HepG2 (cell line): ENCODE data around the gene TMEM220. TPM values are rescaled to one million over a fixed set of nuclear protein-coding genes. Genes with fewer than 3 reads are reported as not detected.

Experiments
- ATAC-seq: fragments of 200-7000 bp; cut with Tn5 transposase; 3 replicates; pipeline ENCODE4 v1.9.1; 2020; ENCODE audit warnings: mild to moderate bottlenecking, moderate library complexity
- BruUV-seq: library from RNA; stranded (reverse); fragments of 400-500 nt; replicated peaks from 2 replicates; lab custom pipeline; 2021; lab: Mats Ljungman, UMichigan
- CTCF ChIA-PET: fragments of 300-600 bp; formaldehyde crosslinking; extraction: SDS; loops from one replicate; lab custom pipeline; 2021; ENCODE audit warnings: low total read pairs, inconsistent platforms, low intra/inter-chr PET ratio; lab: Yijun Ruan, JAX
- POLR2A ChIA-PET: fragments of 350-600 bp; sonication (Branson Sonifier 250); formaldehyde crosslinking; loops from one replicate; lab custom pipeline; 2020; ENCODE audit warnings: antibody characterized with exemption, inconsistent platforms; lab: Yijun Ruan, JAX
- DNase-seq: peaks from one replicate; pipeline ENCODE4 v3.0.0-alpha.2; 2015; ENCODE audit warnings: low spot score
- FAIRE-seq: peaks from 3 replicates; lab custom pipeline; 2011; peaks lifted over from hg19 to GRCh38; lab: Jason Lieb, UNC
- H2AFZ ChIP-seq: one replicate; pipeline ENCODE4 v1.6.1; 2011; ENCODE audit warnings: low read length, inconsistent platforms
- H3K27ac ChIP-seq: fragments of 300-600 bp; 3 replicates; pipeline ENCODE4 v1.8.0; 2011; ENCODE audit warnings: mixed run types, mild to moderate bottlenecking, mixed read lengths, low read length, inconsistent platforms; ENCODE audit not compliant: insufficient read depth; ENCODE audit errors: extremely low read length
- H3K27me3 ChIP-seq, 2 experiments: fragments of 200-600 bp in 1 of 2; 2 replicates in 1 of 2; 3 replicates in 1 of 2; pipeline versions ENCODE4 v1.6.0 to v1.8.0; 2011; ENCODE audit warnings: low read length in 2 of 2, mild to moderate bottlenecking in 2 of 2, moderate library complexity in 2 of 2, inconsistent platforms in 1 of 2; ENCODE audit not compliant: insufficient read depth in 2 of 2, control insufficient read depth in 1 of 2
- H3K36me3 ChIP-seq, 2 experiments: fragments of 200-600 bp in 1 of 2; replicated peaks in 1 of 2; 2 replicates in 1 of 2; 3 replicates in 1 of 2; pipeline versions ENCODE4 v1.5.1 to v1.8.0; 2011; ENCODE audit warnings: low read length in 2 of 2, inconsistent platforms in 1 of 2; ENCODE audit not compliant: insufficient read depth in 2 of 2, control insufficient read depth in 1 of 2
- H3K4me1 ChIP-seq: 2 replicates; pipeline ENCODE4 v1.5.1; 2012; ENCODE audit warnings: low read length, inconsistent platforms; ENCODE audit not compliant: insufficient read depth
- H3K4me2 ChIP-seq: 2 replicates; pipeline ENCODE4 v1.6.0; 2011; ENCODE audit warnings: low read depth, low read length, inconsistent platforms
- H3K4me3 ChIP-seq, 3 experiments: fragments of 200-600 bp in 1 of 3; sonication (generic), shearing (Covaris generic) in 1 of 3; replicated peaks in 1 of 3; 2 replicates each; pipeline ENCODE4 v1.5.1; 2011 to 2016; ENCODE audit warnings: low read length in 3 of 3, inconsistent platforms in 2 of 3, low read depth in 2 of 3, mild to moderate bottlenecking in 2 of 3, control low read depth in 1 of 3, mixed read lengths in 1 of 3; ENCODE audit not compliant: insufficient read depth in 1 of 3
- H3K79me2 ChIP-seq: one replicate; pipeline ENCODE4 v1.6.1; 2011; ENCODE audit warnings: low read length, inconsistent platforms; ENCODE audit not compliant: insufficient read depth
- H3K9ac ChIP-seq: 2 replicates; pipeline ENCODE4 v1.6.0; 2011; ENCODE audit warnings: mild to moderate bottlenecking, low read depth, low read length, inconsistent platforms; ENCODE audit not compliant: insufficient read depth
- H3K9me3 ChIP-seq: 2 replicates; pipeline ENCODE4 v1.5.1; 2012; ENCODE audit warnings: mild to moderate bottlenecking, low read length
- H4K20me1 ChIP-seq: 2 replicates; pipeline ENCODE4 v1.6.0; 2011; ENCODE audit warnings: inconsistent platforms, mild to moderate bottlenecking, low read length, moderate library complexity; ENCODE audit not compliant: insufficient read depth
- ELK4 ChIP-seq: sonication (generic); formaldehyde crosslinking; IDR thresholded peaks from 2 replicates; pipeline ENCODE4 v1.9.0; 2021; ENCODE audit warnings: missing genetic modification reagents, borderline replicate concordance
- EP300 ChIP-seq, 3 experiments: sonication (generic) in 1 of 3; formaldehyde crosslinking in 1 of 3; IDR thresholded peaks; 2 replicates each; pipeline versions ENCODE4 v1.5.1 to v1.6.1; 2011 to 2020; ENCODE audit warnings: low read depth in 2 of 3, low read length in 2 of 3, borderline replicate concordance in 1 of 3, improper control_type of control experiment in 1 of 3, mild to moderate bottlenecking in 1 of 3, missing genetic modification reagents in 1 of 3, moderate library complexity in 1 of 3
- MIXL1 ChIP-seq: IDR thresholded peaks from 2 replicates; pipeline ENCODE4 v1.6.1; 2016
- SAFB2 ChIP-seq: sonication (generic); formaldehyde crosslinking; IDR thresholded peaks from 2 replicates; pipeline ENCODE4 v1.5.1; 2020; ENCODE audit warnings: missing genetic modification reagents, low read depth, mild to moderate bottlenecking, borderline replicate concordance
- SKI ChIP-seq: fragments of 450-650 bp; IDR thresholded peaks from one replicate; pipeline ENCODE4 v1.6.1; 2018; ENCODE audit warnings: mild to moderate bottlenecking; ENCODE audit not compliant: partially characterized antibody
- TBX3 ChIP-seq: fragments of 450-650 bp; IDR thresholded peaks from 2 replicates; pipeline ENCODE4 v1.6.1; 2017; ENCODE audit warnings: antibody characterized with exemption, mild to moderate bottlenecking, inconsistent platforms, borderline replicate concordance
- THRA ChIP-seq: sonication (generic); formaldehyde crosslinking; IDR thresholded peaks from 2 replicates; pipeline ENCODE4 v1.4.0; 2020; ENCODE audit warnings: missing genetic modification reagents, borderline replicate concordance
- WIZ ChIP-seq: sonication (generic); formaldehyde crosslinking; IDR thresholded peaks from 2 replicates; pipeline ENCODE4 v1.5.1; 2020; ENCODE audit warnings: mild to moderate bottlenecking, missing genetic modification reagents
- ZFY ChIP-seq: sonication (generic); formaldehyde crosslinking; IDR thresholded peaks from 2 replicates; pipeline ENCODE4 v1.4.0; 2020; ENCODE audit warnings: missing genetic modification reagents
- ZNF274 ChIP-seq: sonication (generic); formaldehyde crosslinking; IDR thresholded peaks from 2 replicates; pipeline ENCODE4 v1.5.1; 2020; ENCODE audit warnings: mild to moderate bottlenecking, missing genetic modification reagents
- ZNF710 ChIP-seq: sonication (generic); formaldehyde crosslinking; IDR thresholded peaks from 2 replicates; pipeline ENCODE4 v1.5.0; 2020; ENCODE audit warnings: mild to moderate bottlenecking, missing genetic modification reagents, borderline replicate concordance
- ZNF792 ChIP-seq: IDR thresholded peaks from 2 replicates; pipeline ENCODE4 v1.6.1; 2016
- ZSCAN30 ChIP-seq: sonication (generic); formaldehyde crosslinking; IDR thresholded peaks from 2 replicates; pipeline ENCODE4 v1.5.0; 2020; ENCODE audit warnings: mild to moderate bottlenecking, missing genetic modification reagents
- WGBS: methylation state at CpG from one replicate; pipeline ENCODE4 v1.1.6; 2017; ENCODE audit warnings: low lambda C conversion rate; 5-methylcytosine and 5-hydroxymethylcytosine counted together
- in situ Hi-C: cut with HindIII; loops from 2 replicates; pipeline ENCODE4 v1.10.0; 2017; ENCODE audit warnings: low pct_unique_long_range_greater_than_20kb; ENCODE audit not compliant: extremely low pct_ligation_motif_present
- intact Hi-C: fragments of 100-400 bp; cut with micrococcal nuclease; formaldehyde crosslinking; loops from one replicate; pipeline ENCODE4 v1.10.0; 2022; ENCODE audit not compliant: unreplicated experiment
- polyA plus RNA-seq, 8 experiments: library from polyadenylated mRNA; depleted of rRNA in 3 of 8; stranded (reverse) in 7 of 8; unstranded in 1 of 8; fragments of >200 nt; fragmentation: Illumina TruSeq in 4 of 8; extraction: Trizol in 4 of 8; gene quantifications; 2 replicates each; pipeline versions ENCODE4 v1.2.1 to v1.2.3, GENCODE V29; 2011 to 2016; ENCODE audit warnings: low read depth in 4 of 8, missing spikeins in 1 of 8, mixed read lengths in 1 of 8; ENCODE audit not compliant: insufficient read depth in 1 of 8
- total RNA-seq, 5 experiments: library from RNA; depleted of rRNA; stranded (reverse); fragments of >200 nt; fragmentation: Illumina TruSeq; extraction: Trizol; gene quantifications; 2 replicates each; pipeline ENCODE4 v1.2.3, GENCODE V29; 2016; ENCODE audit warnings: low read depth in 1 of 5

TMEM220 gene
- total and polyA plus RNA-seq, 2 of the 13 experiments (the other 11 are each of a cell fraction or from before 2014, with no cell fraction given), result 1.3 to 2.2 TPM

GRCh38 chr17:10739386-10739785 is 9.6 kb upstream of the TMEM220 start:
- Histone ChIP-seq H3K79me2 (no peaks in the 10 kb centered on the region), H4K20me1 (no peaks in the 10 kb centered on the region), H3K9me3 (no peaks in the 10 kb centered on the region)
- BruUV-seq, result no TSS peak
- DNase-seq (no peak), FAIRE-seq (no peak)
- no peak for TF ChIP-seq MIXL1 (CRISPR knock-in tag)
- TF ChIP-seq EP300 (IDR thresholded peaks at IDR 0.05; ENCODE audit: low read depth in 2 of 2, low read length in 2 of 2), result no peak
- TF ChIP-seq EP300 (CRISPR knock-in tag; IDR thresholded peaks at IDR 0.05; ENCODE audit: borderline replicate concordance), result no peak
- TF ChIP-seq ZFY (CRISPR knock-in tag), result no peak
- no peak for TF ChIP-seq ZNF792
- TF ChIP-seq SAFB2, result no peak
- TF ChIP-seq, all 625 proteins: peak for 0
- intact Hi-C loops, result no loop called here
- Histone ChIP-seq H3K27me3 (peaks cover 0 to 8% of the 10 kb centered on the region in 2 experiments; a peak in 2 of 5 replicates), H3K27ac (no peak overlapping the region), H3K4me2 (no peak overlapping the region), H3K4me3 (no peak overlapping the region), H2AFZ (no peak overlapping the region), H3K36me3 (no peaks in the 10 kb centered on the region), H3K4me1 (peaks cover 35% of the 10 kb centered on the region), H3K9ac (no peak overlapping the region)
- CTCF ChIA-PET, result no interaction called here
- in situ Hi-C loops, result loop anchor here (5.0 kb wide), 1 partner anchor 108 kb away; no protein-coding TSS in a partner anchor
- 17% methylated on average over 5 of the region's 5 CpGs for WGBS
- POLR2A ChIA-PET, result no interaction called here
- no peak for ATAC-seq

GRCh38 chr17:10738521-10739258 is 8.9 kb upstream of the TMEM220 start:
- H3K27ac ChIP-seq, result no peak overlapping the region
- H3K9me3 ChIP-seq, result no peaks in the 10 kb centered on the region
- FAIRE-seq (peak; percentile 37), ATAC-seq (peak; percentile 85), DNase-seq (peak; percentile 49)
- POLR2A ChIA-PET, result no interaction called here
- peaks cover 0 to 8% of the 10 kb centered on the region in 2 experiments; a peak in 2 of 5 replicates for H3K27me3 ChIP-seq
- H3K9ac ChIP-seq, result no peak overlapping the region
- peaks cover 30% of the 10 kb centered on the region for H3K4me1 ChIP-seq
- no TSS peak for BruUV-seq
- 19% methylated on average over 5 of the region's 5 CpGs for WGBS
- no peak overlapping the region for H3K4me3 ChIP-seq
- intact Hi-C loops, result no loop called here
- no peak overlapping the region for H2AFZ ChIP-seq
- H3K36me3 ChIP-seq, result no peaks in the 10 kb centered on the region
- CTCF ChIA-PET, result interaction anchor here (3.1 kb wide), 1 partner anchor 106 kb away, joined by 43 read pairs; no protein-coding TSS in a partner anchor
- no peaks in the 10 kb centered on the region for H3K79me2 ChIP-seq
- H4K20me1 ChIP-seq, result no peaks in the 10 kb centered on the region
- in situ Hi-C loops, result loop anchor here (5.0 kb wide), 1 partner anchor 109 kb away; no protein-coding TSS in a partner anchor
- no peak overlapping the region for H3K4me2 ChIP-seq
- TF ChIP-seq ELK4 (CRISPR knock-in tag) (no peak), WIZ (CRISPR knock-in tag) (no peak), SKI (peak; percentile 87), ZNF274 (no peak), THRA (CRISPR knock-in tag) (peak; percentile 99), TBX3 (no peak), ZNF710 (CRISPR knock-in tag) (0 out of 2 replicates have a peak, but pooled peaks have one; percentile 44), ZSCAN30 (CRISPR knock-in tag) (no peak)
